ENCODE measurements around the gene OVCH1. TPM values are rescaled to one million over a fixed set of nuclear protein-coding genes. Genes with fewer than 3 reads are reported as not detected.

OVCH1 gene
- total RNA-seq, 1 experiment from 2014 or later: not detected

DNA sequence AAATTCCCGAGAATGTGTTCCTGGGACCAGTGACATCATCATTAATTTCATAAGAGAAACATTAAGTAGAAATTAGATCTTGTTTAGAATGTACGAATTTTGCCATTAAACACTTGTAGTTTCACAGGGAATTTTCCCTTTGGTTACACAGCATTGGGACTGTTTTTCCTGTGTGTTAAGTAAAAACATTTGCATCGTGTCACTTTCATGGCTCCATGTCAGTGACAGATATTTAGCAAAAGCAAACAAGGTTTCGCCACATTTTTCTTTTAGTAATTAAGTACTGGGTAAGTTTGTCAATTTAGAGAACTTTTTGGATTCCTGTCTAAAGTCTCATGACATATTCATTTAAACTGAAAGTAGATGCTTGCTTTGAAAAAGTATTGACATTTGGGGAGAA is 45.5 kb upstream of the OVCH1 start:
- Mint-ChIP-seq H3K4me3 (no peak overlapping the region), H3K36me3 (ENCODE audit: insufficient read depth in 1 of 3, low read depth in 3 of 3) (peaks cover 0 to 2% (median 0%) of the 10 kb centered on the region in 3 experiments; a peak in 1 of 7 replicates), H3K27me3 (ENCODE audit: low read depth) (no peaks in the 10 kb centered on the region), H3K27ac (no peak overlapping the region), H3K4me1 (peaks cover 16 to 17% of the 10 kb centered on the region in 2 experiments), H3K9me3 (no peaks in the 10 kb centered on the region)
- Histone ChIP-seq H3K56ac (ENCODE audit: insufficient read length, low read depth, low read length) (no peak overlapping the region), H3K27ac (ENCODE audit: insufficient read length, low read depth, low read length) (no peak overlapping the region), H3K14ac (ENCODE audit: insufficient read depth, low read length) (no peak overlapping the region), H4K5ac (ENCODE audit: insufficient read length, low read depth, low read length) (no peak overlapping the region), H2AK5ac (ENCODE audit: insufficient read length, low read length) (no peak overlapping the region), H3T11ph (ENCODE audit: low read length) (no peak overlapping the region), H2BK12ac (ENCODE audit: insufficient read length, low read depth, low read length) (no peak overlapping the region), H2BK120ac (ENCODE audit: low read depth, low read length, poor library complexity, severe bottlenecking) (no peak overlapping the region), H3K9ac (ENCODE audit: extremely low read depth, insufficient read length, low read length) (no peak overlapping the region), H2BK5ac (ENCODE audit: insufficient read length, low read length) (no peak overlapping the region), H2BK20ac (ENCODE audit: low read depth, low read length, poor library complexity, severe bottlenecking) (no peak overlapping the region), H3K23me2 (ENCODE audit: insufficient read length, low read depth, low read length, poor library complexity, severe bottlenecking) (no peaks in the 10 kb centered on the region), H2BK15ac (ENCODE audit: low read depth, low read length) (no peak overlapping the region), H3K4me1 (ENCODE audit: insufficient read depth, low read length) (peaks cover 4% of the 10 kb centered on the region; the same call in 1 of the 2 replicates), H3K9me3 (ENCODE audit: control insufficient read depth, low read depth, low read length) (no peaks in the 10 kb centered on the region), H3K79me1 (ENCODE audit: insufficient read depth, low read depth, low read length, poor library complexity, severe bottlenecking) (no peaks in the 10 kb centered on the region), H4K8ac (replicated peaks; ENCODE audit: insufficient read length, low read depth, low read length) (no peak overlapping the region), H3K79me2 (ENCODE audit: insufficient read depth, low read length) (no peaks in the 10 kb centered on the region), H3K4me2 (ENCODE audit: insufficient read depth, insufficient read length, low read length) (no peak overlapping the region), H3K23ac (ENCODE audit: insufficient read length, low read depth, low read length) (no peak overlapping the region), H3K4ac (ENCODE audit: low read depth, low read length) (no peak overlapping the region), H4K20me1 (ENCODE audit: control insufficient read depth, insufficient read depth, insufficient read length) (no peaks in the 10 kb centered on the region), H3K27me3 (ENCODE audit: insufficient read depth, low read length) (no peaks in the 10 kb centered on the region), H3K18ac (ENCODE audit: insufficient read length, low read depth, low read length) (no peak overlapping the region), H2AFZ (ENCODE audit: low read length) (no peak overlapping the region), H4K91ac (ENCODE audit: insufficient read length, low read depth, low read length) (no peak overlapping the region)
- TF ChIP-seq CTCF (conservative IDR thresholded peaks at IDR 0.05): no peak
- no CpG with 5 or more reads among the region's 4 CpGs for WGBS (ENCODE audit: extremely low coverage, insufficient read length, low lambda C conversion rate)
- no peak for DNase-seq
